ENCODE data around the gene AFAP1. TPM values are rescaled to one million over a fixed set of nuclear protein-coding genes. Genes with fewer than 3 reads are reported as not detected.

The AFAP1 gene
- total RNA-seq, 4 donors from 2014 or later: 8.2 to 55.0 (median 28.9) TPM

- DNase-seq: no peak
- intact Hi-C loops (cut with DNase I; ENCODE audit: low total_unique reads): no loop called here
- no peak for TF ChIP-seq POLR2A (IDR thresholded peaks at IDR 0.05)
- TF ChIP-seq, protein P1, sequence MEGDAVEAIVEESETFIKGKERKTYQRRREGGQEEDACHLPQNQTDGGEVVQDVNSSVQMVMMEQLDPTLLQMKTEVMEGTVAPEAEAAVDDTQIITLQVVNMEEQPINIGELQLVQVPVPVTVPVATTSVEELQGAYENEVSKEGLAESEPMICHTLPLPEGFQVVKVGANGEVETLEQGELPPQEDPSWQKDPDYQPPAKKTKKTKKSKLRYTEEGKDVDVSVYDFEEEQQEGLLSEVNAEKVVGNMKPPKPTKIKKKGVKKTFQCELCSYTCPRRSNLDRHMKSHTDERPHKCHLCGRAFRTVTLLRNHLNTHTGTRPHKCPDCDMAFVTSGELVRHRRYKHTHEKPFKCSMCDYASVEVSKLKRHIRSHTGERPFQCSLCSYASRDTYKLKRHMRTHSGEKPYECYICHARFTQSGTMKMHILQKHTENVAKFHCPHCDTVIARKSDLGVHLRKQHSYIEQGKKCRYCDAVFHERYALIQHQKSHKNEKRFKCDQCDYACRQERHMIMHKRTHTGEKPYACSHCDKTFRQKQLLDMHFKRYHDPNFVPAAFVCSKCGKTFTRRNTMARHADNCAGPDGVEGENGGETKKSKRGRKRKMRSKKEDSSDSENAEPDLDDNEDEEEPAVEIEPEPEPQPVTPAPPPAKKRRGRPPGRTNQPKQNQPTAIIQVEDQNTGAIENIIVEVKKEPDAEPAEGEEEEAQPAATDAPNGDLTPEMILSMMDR (IDR thresholded peaks at IDR 0.05): no peak
- Histone ChIP-seq H3K4me1 (no peaks in the 10 kb centered on the region), H3K4me3 (no peak overlapping the region), H3K9me3 (no peaks in the 10 kb centered on the region), H3K36me3 (no peaks in the 10 kb centered on the region), H3K27ac (no peak overlapping the region), H3K27me3 (no peaks in the 10 kb centered on the region)
These were observed 81.2 kb downstream of the AFAP1 start for GRCh38 chr4:7858498-7858897.

GRCh38 chr4:7857993-7858392 lies 81.7 kb downstream of the AFAP1 start:
- DNase-seq: no peak
- Histone ChIP-seq H3K36me3 (no peaks in the 10 kb centered on the region), H3K4me1 (no peaks in the 10 kb centered on the region), H3K9me3 (no peaks in the 10 kb centered on the region), H3K27ac (peak overlapping the region in 1 of 2 donors; percentile 33), H3K27me3 (no peaks in the 10 kb centered on the region), H3K4me3 (no peak overlapping the region)
- intact Hi-C loops (cut with DNase I; ENCODE audit: low total_unique reads): no loop called here
- TF ChIP-seq, protein P1 (IDR thresholded peaks at IDR 0.05): no peak
- no peak for TF ChIP-seq POLR2A (IDR thresholded peaks at IDR 0.05)

- Histone ChIP-seq H3K4me1 (no peaks in the 10 kb centered on the region), H3K27me3 (no peaks in the 10 kb centered on the region), H3K27ac (peak overlapping the region; percentile 24 to 33), H3K9me3 (no peaks in the 10 kb centered on the region), H3K4me3 (no peak overlapping the region), H3K36me3 (no peaks in the 10 kb centered on the region)
- peak; percentile 40 to 46 for DNase-seq
- no peak for TF ChIP-seq POLR2A (IDR thresholded peaks at IDR 0.05)
- TF ChIP-seq, protein P1 (IDR thresholded peaks at IDR 0.05): no peak
- intact Hi-C loops (cut with DNase I; ENCODE audit: low total_unique reads): no loop called here
These were observed 82.4 kb downstream of the AFAP1 start for GRCh38 chr4:7857238-7857701.

DNA sequence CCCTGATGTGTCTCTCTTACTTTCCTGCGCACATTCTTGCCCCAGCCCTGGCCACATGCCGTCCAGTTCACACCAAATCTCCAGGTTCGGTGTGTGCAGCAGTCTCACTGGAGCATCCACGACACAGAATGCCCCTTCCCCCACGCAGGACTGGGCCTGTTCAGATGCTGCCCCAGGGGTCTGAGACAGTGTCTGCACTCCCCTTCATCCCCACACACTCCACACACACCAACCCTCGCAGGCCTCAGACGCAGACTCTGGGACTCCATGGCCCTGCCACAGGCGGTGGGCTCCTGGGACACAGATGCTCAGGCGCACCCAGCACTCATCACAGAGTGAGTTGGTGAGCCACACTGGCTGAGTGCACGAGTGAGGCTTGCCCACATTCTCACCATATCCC lies 83.9 kb downstream of the AFAP1 start:
- Histone ChIP-seq H3K4me3 (no peak overlapping the region), H3K27me3 (no peaks in the 10 kb centered on the region), H3K9me3 (no peaks in the 10 kb centered on the region), H3K27ac (no peak overlapping the region), H3K4me1 (no peaks in the 10 kb centered on the region), H3K36me3 (no peaks in the 10 kb centered on the region)
- intact Hi-C loops (cut with DNase I; ENCODE audit: low total_unique reads): no loop called here
- TF ChIP-seq, protein P1 (IDR thresholded peaks at IDR 0.05): no peak
- TF ChIP-seq POLR2A (IDR thresholded peaks at IDR 0.05): no peak
- DNase-seq: no peak

GRCh38 chr4:7854697-7855370 lies 84.8 kb downstream of the AFAP1 start:
- Histone ChIP-seq H3K9me3 (no peaks in the 10 kb centered on the region), H3K27me3 (no peaks in the 10 kb centered on the region), H3K36me3 (no peaks in the 10 kb centered on the region), H3K4me3 (no peak overlapping the region), H3K27ac (no peak overlapping the region), H3K4me1 (no peaks in the 10 kb centered on the region)
- intact Hi-C loops (cut with DNase I; ENCODE audit: low total_unique reads): no loop called here
- DNase-seq: no peak
- TF ChIP-seq, protein P1 (IDR thresholded peaks at IDR 0.05): no peak
- TF ChIP-seq POLR2A (IDR thresholded peaks at IDR 0.05): no peak

Data from uterus (tissue), 4 donors.